ENCODE measurements around the gene EFEMP2. TPM values are rescaled to one million over a fixed set of nuclear protein-coding genes. Genes with fewer than 3 reads are reported as not detected.

The EFEMP2 gene
- total and polyA plus RNA-seq, 8 donors, result 21.0 to 37.9 (median 28.9) TPM

DNA sequence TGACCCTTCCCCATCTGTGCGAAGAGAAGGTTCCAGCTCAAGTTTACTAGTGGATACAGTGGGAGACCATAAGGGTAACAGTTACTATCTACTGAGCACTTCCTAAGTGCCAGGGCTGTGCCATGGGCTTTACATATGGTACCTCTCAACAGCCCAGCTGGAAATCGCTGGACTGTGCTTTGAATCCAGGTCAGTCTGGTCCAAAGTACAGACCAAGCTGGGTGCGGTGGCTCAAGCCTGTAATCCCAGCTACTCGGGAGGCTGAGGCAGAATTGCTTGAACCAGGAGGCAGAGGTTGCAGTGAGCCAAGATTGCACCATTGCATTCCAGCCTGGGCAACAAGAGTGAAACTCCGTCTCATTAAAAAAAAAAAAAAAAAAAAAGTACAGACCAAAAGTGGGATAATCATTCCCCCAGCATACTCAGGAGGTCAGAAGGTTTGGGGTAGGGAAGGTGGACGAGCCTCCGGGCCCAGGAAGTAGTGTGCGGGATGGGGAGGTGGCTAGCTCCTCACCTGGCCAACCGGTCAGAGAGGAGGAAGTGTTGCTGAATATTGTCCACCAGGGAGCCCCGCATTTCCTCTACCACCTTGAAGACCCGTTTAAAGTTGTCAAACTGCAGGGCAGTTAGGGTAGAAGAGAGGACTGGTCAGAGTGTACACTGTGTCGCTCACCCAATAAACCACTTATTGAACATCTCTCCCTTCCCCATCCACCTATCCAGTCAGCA lies 13.4 kb upstream of the EFEMP2 start:
- H3K4me3 ChIP-seq, result no peak overlapping the region
- no peaks in the 10 kb centered on the region for H3K27me3 ChIP-seq
- H3K9me3 ChIP-seq, result no peaks in the 10 kb centered on the region
- TF ChIP-seq EP300 (IDR thresholded peaks at IDR 0.05) (no peak), POLR2A (IDR thresholded peaks at IDR 0.05) (no peak), POLR2AphosphoS5 (IDR thresholded peaks at IDR 0.05) (no peak), CTCF (IDR thresholded peaks at IDR 0.05) (no peak)
- DNase-seq, result no peak
- H3K4me1 ChIP-seq, result peaks cover 41 to 61% (median 56%) of the 10 kb centered on the region in 4 donors
- 79 to 90% (median 87%) methylated on average over 11 to 12 of the region's 12 CpGs for WGBS, 5 donors
- H3K36me3 ChIP-seq, result peaks cover 20 to 54% (median 45%) of the 10 kb centered on the region in 4 donors
- intact Hi-C loops (cut with DNase I; ENCODE audit: low total_unique reads), result no loop called here
- peak overlapping the region in 3 of 5 donors; percentile 27 to 98 (median 94) for H3K27ac ChIP-seq

DNA sequence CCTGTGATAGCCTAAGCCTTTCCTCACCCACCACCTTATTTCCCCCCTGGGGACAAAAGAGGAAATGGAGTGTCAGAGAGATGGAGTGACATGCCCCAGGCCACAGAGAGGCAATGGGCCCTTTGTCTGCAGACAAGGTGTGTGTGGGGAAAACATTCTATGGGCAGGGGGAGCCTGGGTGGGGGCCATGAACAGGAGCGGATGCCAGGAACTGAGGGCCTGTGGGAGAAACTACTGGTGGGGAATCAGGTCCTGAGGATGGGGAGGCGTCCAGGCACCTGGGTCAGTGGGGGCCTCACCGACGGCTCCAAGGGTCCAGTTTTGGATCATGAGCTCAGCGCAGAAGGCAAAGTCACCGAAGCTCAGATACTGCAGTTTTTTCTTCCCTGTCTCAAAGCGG lies 12.6 kb upstream of the EFEMP2 start:
- no peak for TF ChIP-seq EP300 (IDR thresholded peaks at IDR 0.05)
- TF ChIP-seq CTCF (IDR thresholded peaks at IDR 0.05), result no peak
- TF ChIP-seq POLR2A (IDR thresholded peaks at IDR 0.05), result no peak
- no peak for TF ChIP-seq POLR2AphosphoS5 (IDR thresholded peaks at IDR 0.05)

GRCh38 chr11:65884716-65885092 lies 12.1 kb upstream of the EFEMP2 start:
- Histone ChIP-seq H3K27ac (peak overlapping the region in 4 of 5 donors; percentile 10 to 51 (median 26)), H3K36me3 (peaks cover 20 to 54% (median 45%) of the 10 kb centered on the region in 4 donors), H3K4me3 (no peak overlapping the region), H3K4me1 (peaks cover 32 to 52% (median 47%) of the 10 kb centered on the region in 4 donors), H3K9me3 (no peaks in the 10 kb centered on the region), H3K27me3 (no peaks in the 10 kb centered on the region)
- peak; percentile 83 to 91 for DNase-seq
- WGBS, 5 donors, result 18 to 21% (median 19%) methylated on average over 8 to 9 of the region's 9 CpGs; no CpG with 5 or more reads in 1 of the 5 donors
- intact Hi-C loops (cut with DNase I; ENCODE audit: low total_unique reads), result loop anchor here (5.0 kb wide), 1 partner anchor 78 kb away; the partner anchor contains the start of gene SART1
- TF ChIP-seq CTCF (IDR thresholded peaks at IDR 0.05) (peak in 5 of 7 experiments; percentile 96 to 99 (median 97)), POLR2AphosphoS5 (IDR thresholded peaks at IDR 0.05) (peak; percentile 28 to 87 (median 44)), POLR2A (IDR thresholded peaks at IDR 0.05) (no peak)

More for the DNA sequence above, 12.6 kb upstream of the EFEMP2 start:
- Histone ChIP-seq H3K27me3 (no peaks in the 10 kb centered on the region), H3K27ac (peak overlapping the region in 2 of 5 donors; percentile 10 to 17), H3K9me3 (no peaks in the 10 kb centered on the region), H3K4me3 (no peak overlapping the region), H3K36me3 (peaks cover 20 to 54% (median 45%) of the 10 kb centered on the region in 4 donors), H3K4me1 (peaks cover 37 to 58% (median 52%) of the 10 kb centered on the region in 4 donors)
- no peak for DNase-seq
- intact Hi-C loops (cut with DNase I; ENCODE audit: low total_unique reads), result no loop called here
- 89 to 95% (median 93%) methylated on average over 7 of the region's 7 CpGs for WGBS, 5 donors

- no peak for DNase-seq
- Histone ChIP-seq H3K36me3 (peaks cover 20 to 54% (median 45%) of the 10 kb centered on the region in 4 donors), H3K27ac (peak overlapping the region in 1 of 5 donors; percentile 51), H3K9me3 (no peaks in the 10 kb centered on the region), H3K4me1 (peaks cover 25 to 46% (median 40%) of the 10 kb centered on the region in 4 donors), H3K27me3 (no peaks in the 10 kb centered on the region), H3K4me3 (no peak overlapping the region)
- intact Hi-C loops (cut with DNase I; ENCODE audit: low total_unique reads), result loop anchor here (5.0 kb wide), 1 partner anchor 78 kb away; the partner anchor contains the start of gene SART1
- WGBS, 5 donors, result 80 to 89% (median 86%) methylated on average over 27 to 28 of the region's 28 CpGs
- no peak for TF ChIP-seq EP300 (IDR thresholded peaks at IDR 0.05)
- TF ChIP-seq POLR2AphosphoS5 (IDR thresholded peaks at IDR 0.05), result no peak
- no peak for TF ChIP-seq CTCF (IDR thresholded peaks at IDR 0.05)
- TF ChIP-seq POLR2A (IDR thresholded peaks at IDR 0.05), result no peak
Observed at GRCh38 chr11:65883786-65884715, 11.5 kb upstream of the EFEMP2 start.

Measured in stomach (tissue), 9 donors.